ENCODE data around the gene SPDL1.
"Not testable (repeated sequence)": the region's sequence is repeated elsewhere in the genome, so short reads cannot be mapped to it uniquely, and the experiment has no call there.

The SPDL1 gene

GRCh38 chr5:169574134-169574646, 9.4 kb upstream of the SPDL1 start:
- DNase-seq: no peak

GRCh38 chr5:169576181-169576598, 7.4 kb upstream of the SPDL1 start:
- DNase-seq: no peak

GRCh38 chr5:169577951-169578350, 5.6 kb upstream of the SPDL1 start:
- no peak for DNase-seq

- no peak for DNase-seq
Measured at GRCh38 chr5:169580964-169581363, 2.6 kb upstream of the SPDL1 start.

- peak; percentile 87 for DNase-seq
Measured at GRCh38 chr5:169581580-169582227, 1.9 kb upstream of the SPDL1 start.

GRCh38 chr5:169583101-169583423, 511 bp upstream of the SPDL1 start:
- no peak for DNase-seq

- DNase-seq: no peak
Measured at GRCh38 chr5:169584998-169585451, 1.5 kb downstream of the SPDL1 start.

- no peak for DNase-seq
Measured at GRCh38 chr5:169590602-169591001, 7.0 kb downstream of the SPDL1 start.

- no peak for DNase-seq
Measured at GRCh38 chr5:169591636-169592035, 8.1 kb downstream of the SPDL1 start.

- DNase-seq: no peak
Measured at GRCh38 chr5:169592937-169593650, 9.5 kb downstream of the SPDL1 start.

GRCh38 chr5:169595172-169595820, 11.7 kb downstream of the SPDL1 start:
- DNase-seq: no peak

GRCh38 chr5:169599451-169599850, 15.9 kb downstream of the SPDL1 start:
- no peak for DNase-seq

GRCh38 chr5:169602535-169602934, 19.0 kb downstream of the SPDL1 start:
- no peak for DNase-seq

GRCh38 chr5:169606279-169606678, 22.7 kb downstream of the SPDL1 start:
- no peak for DNase-seq

GRCh38 chr5:169607882-169608281, 24.3 kb downstream of the SPDL1 start:
- no peak for DNase-seq

GRCh38 chr5:169609716-169610115, 26.1 kb downstream of the SPDL1 start:
- no peak for DNase-seq

GRCh38 chr5:169610606-169611005, 27.0 kb downstream of the SPDL1 start:
- no peak for DNase-seq

GRCh38 chr5:169615561-169615960, 32.0 kb downstream of the SPDL1 start:
- DNase-seq: no peak

- not testable (repeated sequence) for DNase-seq
Measured at GRCh38 chr5:169624307-169624706, 40.7 kb downstream of the SPDL1 start.

- DNase-seq: no peak
Measured at GRCh38 chr5:169626779-169627178, 43.2 kb downstream of the SPDL1 start.

GRCh38 chr5:169627551-169627950, 44.0 kb downstream of the SPDL1 start:
- no peak for DNase-seq

GRCh38 chr5:169628892-169629291, 45.3 kb downstream of the SPDL1 start:
- no peak for DNase-seq

- no peak for DNase-seq
Measured at GRCh38 chr5:169629847-169630548, 46.4 kb downstream of the SPDL1 start.
